Activated CD4-positive, alpha-beta T cell treated with anti-CD3 and anti-CD28 coated beads, Interleukin-2, Interleukin-6, amounts not matched to agents 100 ng/mL and 50 ng/mL, durations not matched to agents 16 hours and 8 hours (primary cell): ENCODE results near the gene SERPINA1.

Source experiments
- DNase-seq: peaks from one replicate; pipeline ENCODE4 v3.0.0-alpha.2; 2020

Gene SERPINA1

GRCh38 chr14:94397289-94398181 is 9.1 kb upstream of the SERPINA1 start:
- no peak for DNase-seq

DNA sequence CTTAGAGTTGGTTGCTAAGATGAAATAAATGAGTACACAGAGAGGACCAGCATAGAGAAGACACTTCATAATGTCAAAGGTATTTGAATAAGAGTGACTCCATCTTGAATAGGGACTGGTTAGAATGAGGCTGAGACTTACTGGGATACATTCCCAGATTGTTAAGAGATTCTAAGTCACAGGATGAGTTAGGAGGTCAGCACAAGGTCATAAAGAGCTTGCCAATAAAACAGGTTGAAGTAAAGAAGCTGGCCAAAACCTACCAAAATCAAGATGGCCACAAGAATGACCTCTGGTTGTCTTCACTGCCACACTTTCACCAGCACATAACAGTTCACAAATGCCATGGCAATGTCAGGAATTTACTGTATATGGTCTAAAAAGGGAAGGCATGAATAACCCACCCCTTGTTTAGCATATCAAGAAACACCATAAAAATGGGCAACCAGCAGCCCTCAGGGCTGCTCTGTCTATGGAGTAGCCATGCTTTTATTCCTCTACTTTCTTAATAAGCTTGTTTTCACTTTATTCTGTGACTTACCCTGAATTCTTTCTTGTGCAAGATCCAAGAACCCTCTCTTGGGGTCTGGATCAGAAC is 8.3 kb upstream of the SERPINA1 start:
- no peak for DNase-seq

GRCh38 chr14:94395888-94396574 is 7.6 kb upstream of the SERPINA1 start:
- DNase-seq = no peak

DNA sequence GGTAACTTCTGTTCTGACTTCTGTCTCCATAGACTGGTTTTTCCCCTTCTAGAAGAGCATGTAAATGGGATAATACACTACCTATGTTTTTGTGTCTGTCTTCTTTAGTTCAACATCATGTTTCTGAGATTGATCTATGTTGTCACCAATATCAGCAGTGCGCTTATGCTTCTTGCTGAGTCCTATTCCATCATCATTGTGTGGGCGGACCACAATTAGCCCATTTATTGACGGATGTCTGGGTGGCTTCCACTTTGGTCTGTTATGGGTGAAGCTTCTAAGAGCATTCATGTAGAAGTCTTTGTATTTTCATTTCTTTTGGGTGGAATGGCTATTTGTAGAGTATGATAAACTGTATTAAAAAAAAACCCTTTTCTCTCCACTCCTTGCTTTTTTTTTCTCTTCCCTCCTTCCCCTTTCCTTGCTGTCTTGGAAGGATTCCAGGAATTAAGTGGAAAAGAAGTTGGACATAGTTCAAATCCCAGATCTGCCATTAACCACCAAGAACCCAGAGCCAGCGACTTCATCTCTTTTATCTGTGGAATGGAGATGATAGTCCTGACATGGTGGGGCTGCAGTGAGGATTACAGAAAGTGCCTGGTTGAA is 7.0 kb upstream of the SERPINA1 start:
- DNase-seq = no peak

GRCh38 chr14:94394581-94395207 is 6.3 kb upstream of the SERPINA1 start:
- DNase-seq = no peak

DNA sequence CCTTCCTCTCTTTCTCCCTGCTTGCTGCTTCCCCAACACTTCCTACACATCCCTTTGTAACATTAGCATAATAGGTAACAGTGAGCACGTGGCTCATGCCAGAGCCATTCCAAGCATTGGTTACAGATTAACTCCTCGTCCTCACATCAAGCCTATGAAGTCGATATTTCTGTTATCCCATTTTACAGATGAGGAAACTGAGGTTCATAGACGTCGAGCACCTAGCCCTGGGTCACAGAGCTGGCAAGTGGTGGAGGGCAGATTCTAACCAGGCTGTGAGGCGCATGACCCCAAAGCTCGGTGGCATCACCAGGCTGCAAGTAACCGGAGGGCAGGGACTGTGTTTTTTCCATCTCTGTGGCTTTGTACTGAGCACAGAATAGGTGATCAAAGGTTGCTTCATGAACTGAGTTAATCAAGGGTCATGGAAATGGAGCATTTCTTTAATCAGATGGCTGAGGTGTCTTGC is 5.7 kb upstream of the SERPINA1 start:
- no peak for DNase-seq

DNA sequence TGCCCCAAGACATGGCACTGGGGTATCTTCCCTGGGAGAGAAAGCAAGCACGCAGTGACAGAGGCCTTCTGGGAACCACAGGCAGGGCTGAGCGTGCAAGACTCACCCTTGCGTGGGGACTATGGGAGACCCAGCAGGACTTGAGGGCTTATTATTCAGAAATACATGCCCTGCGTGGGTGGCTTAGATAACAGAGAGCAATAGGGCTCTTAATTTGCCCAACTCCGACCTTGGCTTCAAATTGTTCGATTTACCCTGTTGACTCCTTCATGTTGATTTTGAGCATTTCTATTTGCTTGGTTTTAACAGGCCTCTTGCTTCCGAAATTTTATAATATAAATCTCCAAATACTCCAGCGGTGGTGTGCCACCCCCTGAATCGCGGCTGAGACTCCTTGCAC is 5.1 kb upstream of the SERPINA1 start:
- no peak for DNase-seq

DNA sequence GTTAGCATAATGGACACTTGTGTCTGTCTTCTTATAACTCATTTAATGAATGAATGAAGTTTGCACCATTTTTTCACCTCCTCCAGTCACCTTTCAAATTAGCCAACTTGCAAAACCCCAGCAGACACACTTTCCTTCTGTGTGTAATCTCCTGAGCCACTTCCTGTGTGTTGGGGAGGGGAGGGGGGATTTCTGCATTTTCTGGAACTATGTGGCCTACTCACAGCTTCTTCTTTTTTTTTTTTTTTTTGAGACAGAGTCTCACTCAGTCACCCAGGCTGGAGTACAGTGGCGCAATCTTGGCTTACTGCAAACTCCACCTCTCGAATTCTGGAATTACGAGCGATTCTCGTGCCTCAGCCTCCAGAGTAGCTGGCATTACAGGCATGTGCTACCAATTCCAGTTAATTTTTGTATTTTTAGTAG is 4.1 kb upstream of the SERPINA1 start:
- DNase-seq = peak; percentile 55

GRCh38 chr14:94391281-94391975 is 3.0 kb upstream of the SERPINA1 start:
- DNase-seq = no peak

GRCh38 chr14:94390372-94391086 is 2.1 kb upstream of the SERPINA1 start:
- DNase-seq = no peak

GRCh38 chr14:94389731-94390371 is 1.4 kb upstream of the SERPINA1 start:
- no peak for DNase-seq

DNA sequence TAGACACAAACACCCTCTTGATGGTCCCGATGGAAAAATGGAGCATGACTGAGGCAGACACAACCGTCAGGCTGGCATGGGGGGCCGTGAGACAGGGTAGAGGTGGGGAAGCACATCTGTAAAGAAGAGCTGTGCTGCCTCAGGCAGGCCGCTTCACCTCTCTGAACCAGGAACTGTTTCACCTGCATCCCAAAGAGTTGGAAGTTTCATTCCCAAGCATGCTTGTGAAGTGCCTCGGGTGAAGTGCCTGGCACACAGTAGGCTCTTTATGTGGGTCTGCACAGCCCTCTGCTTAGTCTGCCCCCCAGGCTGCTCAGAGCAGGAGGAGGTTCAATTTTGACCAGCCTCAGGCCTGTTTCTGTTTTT is 685 bp upstream of the SERPINA1 start:
- no peak for DNase-seq

GRCh38 chr14:94388027-94388383 is 397 bp downstream of the SERPINA1 start:
- no peak for DNase-seq

DNA sequence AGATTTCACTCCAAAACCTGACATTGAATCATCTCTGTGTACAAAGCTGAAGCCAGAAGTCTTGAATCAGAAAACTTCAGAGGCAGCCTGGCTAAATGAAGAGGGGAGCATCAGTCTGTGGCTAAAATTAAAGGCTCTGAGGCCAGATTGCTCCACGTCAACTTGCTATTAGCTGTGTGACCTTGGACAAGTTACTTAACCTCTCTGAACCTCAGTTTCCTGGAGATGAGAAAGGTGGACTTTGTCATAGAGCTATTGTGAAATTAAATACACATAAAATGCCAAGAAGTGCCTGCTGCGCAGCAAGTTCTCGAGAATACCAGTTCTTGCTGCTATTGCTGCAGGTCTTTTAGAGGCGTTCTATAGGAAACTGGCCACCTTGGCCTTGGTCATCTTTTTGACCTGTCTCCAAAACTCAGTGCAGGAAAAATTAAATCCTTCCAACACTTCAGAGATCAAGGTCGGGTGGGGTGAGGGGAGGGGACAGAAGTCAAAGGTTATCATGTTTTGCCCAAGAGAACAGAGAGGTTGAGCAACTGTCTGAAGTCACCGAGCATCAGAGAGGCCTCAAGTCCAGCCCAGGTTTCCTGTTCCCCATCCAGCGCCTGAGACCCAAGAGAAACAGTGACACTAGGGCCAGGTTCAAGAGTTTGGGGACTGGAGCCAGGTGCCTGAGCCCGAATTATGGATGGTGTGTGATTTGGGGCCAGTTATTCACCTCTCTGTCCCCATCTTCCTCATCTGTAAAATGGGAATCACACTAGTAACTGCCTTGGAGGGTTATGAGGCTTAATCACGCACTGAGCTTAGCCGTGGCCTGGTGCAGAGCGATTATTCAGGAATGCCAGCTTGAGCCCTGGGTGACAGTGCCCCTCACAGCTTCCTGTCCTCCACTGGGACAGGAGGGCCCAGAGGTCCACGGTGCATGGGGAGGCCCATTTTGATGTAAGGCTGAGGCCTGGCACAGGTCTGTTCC is 1.1 kb downstream of the SERPINA1 start:
- DNase-seq = no peak

DNA sequence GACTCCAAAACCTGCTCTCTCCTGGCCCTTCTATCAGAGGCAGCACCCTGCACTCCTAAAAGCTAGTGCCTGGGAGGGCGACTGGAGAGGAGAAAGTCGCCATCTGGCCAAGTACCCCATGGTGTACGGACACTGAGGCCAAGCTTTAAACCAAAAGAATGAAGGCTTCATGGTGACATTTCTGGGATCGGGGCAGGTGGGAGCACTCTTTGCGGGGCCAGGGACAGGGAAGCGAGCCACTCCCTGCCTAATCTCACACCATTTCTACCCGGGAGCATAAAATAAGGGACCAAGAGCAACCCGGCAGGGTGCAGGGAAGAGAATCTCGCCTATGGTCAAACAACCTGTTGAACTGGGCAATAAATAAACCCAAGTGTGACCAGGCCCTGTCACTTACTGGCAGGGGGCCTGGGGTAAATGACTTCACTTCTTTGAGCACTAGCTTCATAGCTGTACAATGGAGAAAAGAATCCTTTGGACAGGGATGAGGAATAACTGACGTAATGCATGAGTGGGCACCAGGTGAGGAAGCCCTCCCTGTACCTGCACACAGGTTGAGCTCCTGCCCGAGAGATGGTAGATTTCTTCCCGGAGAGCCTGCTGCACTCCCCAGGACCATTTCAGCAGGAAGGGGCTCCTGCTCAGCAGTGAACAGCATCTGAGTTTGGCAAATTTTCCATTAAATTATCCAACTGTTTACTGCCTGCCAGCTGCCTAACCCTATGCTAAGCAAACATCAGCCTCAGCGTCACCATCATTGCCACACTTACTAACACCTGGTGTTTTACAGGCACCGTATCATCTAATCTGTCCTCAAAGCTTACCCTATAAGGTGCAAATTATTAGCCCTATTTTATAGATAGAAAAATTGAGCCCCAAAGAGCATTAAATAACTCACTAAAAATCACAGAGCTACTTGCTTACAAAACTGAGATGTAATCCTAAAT is 2.0 kb downstream of the SERPINA1 start:
- no peak for DNase-seq

DNA sequence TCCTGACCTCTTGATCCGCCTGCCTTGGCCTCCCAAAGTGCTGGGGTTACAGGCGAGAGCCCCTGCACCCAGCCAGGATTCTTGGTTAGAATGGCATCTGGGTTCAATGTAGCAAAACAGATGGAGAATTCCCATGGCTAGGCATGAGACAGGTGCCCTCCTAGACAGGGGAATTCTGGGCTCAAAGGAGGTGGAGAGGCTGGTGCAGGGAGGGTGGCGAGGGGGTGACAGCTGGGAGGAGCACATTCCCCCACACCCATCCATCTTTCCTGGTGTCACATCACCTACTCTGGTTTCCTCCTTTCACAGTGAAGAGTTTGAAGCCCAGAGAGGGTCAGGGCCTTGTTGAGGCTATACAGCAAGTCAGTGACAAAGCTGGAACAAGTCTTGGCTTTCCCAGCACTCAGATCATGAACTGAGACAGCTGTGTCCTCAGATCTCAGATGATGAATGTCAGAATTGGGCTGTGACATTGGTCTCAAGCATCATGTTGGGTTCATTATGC is 2.8 kb downstream of the SERPINA1 start:
- DNase-seq = no peak

DNA sequence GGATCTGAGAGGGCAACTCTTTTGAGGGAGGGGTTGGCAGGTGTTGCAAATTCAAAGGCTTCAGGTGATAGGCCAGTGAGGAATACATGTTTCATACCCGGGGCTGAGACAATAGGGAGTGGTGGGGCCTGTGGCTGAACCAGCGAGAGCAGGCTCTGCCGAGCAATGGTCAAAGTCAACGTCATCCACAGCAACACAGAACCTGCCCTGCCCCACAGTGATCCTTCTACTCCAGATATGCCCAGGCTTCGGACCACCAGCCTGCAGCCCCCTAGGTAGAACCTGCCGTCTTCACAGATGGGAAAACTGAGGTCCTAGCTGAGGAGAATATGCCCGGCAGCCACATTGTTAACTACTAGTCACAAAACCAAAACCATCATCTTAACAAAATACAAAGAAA is 4.1 kb downstream of the SERPINA1 start:
- DNase-seq = no peak

DNA sequence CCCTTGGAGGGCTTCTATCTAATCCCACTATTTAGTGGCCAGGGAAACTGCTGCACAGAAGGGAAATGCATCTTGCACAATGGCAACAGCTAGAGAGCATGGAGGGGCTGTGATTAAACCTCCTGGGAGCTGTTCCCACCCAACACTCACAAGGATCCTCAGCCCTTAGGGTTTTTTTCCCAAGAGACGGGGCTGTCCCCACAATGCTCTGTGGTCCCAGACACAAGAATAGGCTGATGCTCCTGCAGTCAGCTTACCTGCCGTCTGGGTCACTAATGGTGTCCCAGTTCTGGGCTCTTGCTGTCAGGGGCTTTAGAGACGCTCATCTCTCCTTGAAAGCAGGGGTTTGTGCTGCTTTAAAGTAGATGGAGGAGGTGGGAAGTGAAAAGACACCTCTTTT is 4.6 kb downstream of the SERPINA1 start:
- DNase-seq = no peak
